ENCODE measurements around the gene BACH2.
"Not testable (repeated sequence)": the region's sequence is repeated elsewhere in the genome, so short reads cannot be mapped to it uniquely, and the experiment has no call there.

Gene BACH2

GRCh38 chr6:90301816-90302215 is 5.2 kb upstream of the BACH2 start:
- DNase-seq (ENCODE audit: low read depth), result no peak

- DNase-seq (ENCODE audit: low read depth), result no peak
Measured at GRCh38 chr6:90298459-90299053, 1.9 kb upstream of the BACH2 start.

DNA sequence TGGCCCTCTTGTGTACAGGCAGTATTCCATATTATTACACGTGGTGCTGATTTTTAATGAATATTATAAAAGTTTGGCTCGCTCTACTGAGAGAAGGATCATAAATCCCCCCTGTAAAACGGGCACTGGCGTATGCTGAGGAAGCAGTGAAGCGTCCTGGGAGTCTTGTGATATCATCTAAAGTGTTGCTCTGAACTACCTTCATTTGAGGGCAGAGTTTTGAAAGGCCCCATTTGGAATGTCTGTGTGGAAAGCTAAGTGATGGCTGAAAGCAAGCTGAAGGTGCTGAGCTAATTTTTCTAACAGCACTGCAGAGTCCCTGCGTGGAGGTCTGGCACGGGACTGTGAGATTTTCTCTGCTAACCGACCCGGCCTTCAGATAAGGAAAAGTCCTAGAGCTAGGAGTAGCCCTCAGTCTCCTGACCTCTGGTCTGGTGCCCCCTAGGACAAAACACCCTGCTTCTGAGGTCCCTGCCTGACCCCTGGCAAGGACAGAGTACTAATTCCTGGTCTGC is 1.3 kb upstream of the BACH2 start:
- no peak for DNase-seq (ENCODE audit: low read depth)

GRCh38 chr6:90297115-90297866 is 648 bp upstream of the BACH2 start:
- no peak for DNase-seq (ENCODE audit: low read depth)

- DNase-seq (ENCODE audit: low read depth), result no peak
Measured at GRCh38 chr6:90295854-90296340, 746 bp downstream of the BACH2 start.

GRCh38 chr6:90294989-90295853 is 1.4 kb downstream of the BACH2 start:
- no peak for DNase-seq (ENCODE audit: low read depth)

GRCh38 chr6:90294614-90294988 is 2.0 kb downstream of the BACH2 start:
- DNase-seq (ENCODE audit: low read depth), result no peak

GRCh38 chr6:90294008-90294511 is 2.6 kb downstream of the BACH2 start:
- no peak for DNase-seq (ENCODE audit: low read depth)

DNA sequence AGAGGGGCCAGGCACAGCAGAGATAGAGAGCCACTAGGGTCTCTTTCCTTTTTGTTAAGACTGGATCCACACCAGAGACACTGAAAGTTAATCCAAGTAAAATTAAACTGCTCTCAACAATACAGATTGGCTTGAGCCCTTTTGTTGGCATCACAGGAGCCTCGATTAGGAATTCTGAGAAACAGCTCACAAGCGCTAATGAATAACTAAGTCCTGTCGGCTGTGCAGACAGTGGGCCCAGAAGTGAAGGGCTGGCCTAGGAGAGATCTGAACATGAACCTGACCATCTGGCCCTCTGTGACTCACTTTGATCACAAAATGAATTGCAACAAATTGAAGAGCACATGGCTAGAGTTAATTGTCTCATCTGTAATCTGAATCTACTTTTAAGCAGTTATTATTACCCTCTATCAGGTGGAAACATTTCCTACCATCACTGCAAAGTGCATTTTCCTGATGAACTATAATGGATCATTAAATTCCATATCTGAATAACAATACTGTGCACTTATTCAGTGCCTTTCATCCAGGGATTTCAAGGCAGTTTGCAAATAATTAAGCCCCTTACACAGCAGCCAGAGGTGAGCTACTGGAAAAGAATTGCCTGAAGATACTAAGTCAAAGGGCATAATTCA is 3.2 kb downstream of the BACH2 start:
- no peak for DNase-seq (ENCODE audit: low read depth)

DNA sequence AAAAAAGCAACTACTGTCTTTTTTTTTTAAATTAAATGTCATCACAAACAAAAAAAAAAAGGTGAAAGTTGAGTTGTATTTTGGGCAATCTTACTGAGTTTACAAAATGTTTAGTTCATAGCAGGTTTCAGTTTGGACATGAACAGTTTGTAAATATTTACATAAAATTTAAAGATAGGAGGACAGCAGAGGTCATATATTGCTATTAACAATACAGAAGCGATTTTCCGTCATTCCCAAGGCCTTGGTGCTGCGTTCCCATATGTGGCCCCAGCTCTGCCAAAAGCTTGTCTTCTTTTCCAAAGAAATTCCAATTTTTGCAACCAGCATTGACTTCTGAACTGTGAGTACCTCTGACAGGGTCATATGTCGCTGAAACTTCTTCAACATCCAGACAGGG is 5.1 kb downstream of the BACH2 start:
- no peak for DNase-seq (ENCODE audit: low read depth)

DNA sequence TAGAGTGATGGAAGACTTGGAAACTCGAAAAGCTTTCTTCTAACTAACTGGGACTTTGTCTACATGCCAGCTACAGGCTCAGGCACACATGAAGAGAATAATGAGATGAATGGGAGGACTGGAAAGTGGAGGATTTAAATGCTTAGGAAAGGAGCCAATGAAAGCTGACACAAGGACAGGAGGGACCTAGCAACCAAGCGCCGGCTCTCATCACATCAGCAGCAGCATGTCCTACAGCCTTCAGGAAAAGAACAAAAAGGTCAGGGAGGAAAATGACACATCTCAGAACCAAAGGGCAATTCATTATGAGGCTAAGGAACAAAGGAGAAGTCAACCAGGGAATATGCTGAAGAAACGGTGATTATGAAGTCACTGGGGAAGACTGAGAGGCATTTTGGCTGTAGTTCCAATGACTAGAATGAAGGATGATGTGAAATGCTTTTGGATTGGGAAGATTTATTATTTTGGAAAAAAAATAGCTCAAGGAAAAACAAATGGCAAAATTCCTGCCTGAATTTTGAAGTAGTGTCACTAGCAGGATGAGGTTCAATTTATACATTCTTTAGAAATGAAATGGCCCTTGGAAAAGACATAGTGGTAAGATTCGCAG is 5.7 kb downstream of the BACH2 start:
- no peak for DNase-seq (ENCODE audit: low read depth)

DNA sequence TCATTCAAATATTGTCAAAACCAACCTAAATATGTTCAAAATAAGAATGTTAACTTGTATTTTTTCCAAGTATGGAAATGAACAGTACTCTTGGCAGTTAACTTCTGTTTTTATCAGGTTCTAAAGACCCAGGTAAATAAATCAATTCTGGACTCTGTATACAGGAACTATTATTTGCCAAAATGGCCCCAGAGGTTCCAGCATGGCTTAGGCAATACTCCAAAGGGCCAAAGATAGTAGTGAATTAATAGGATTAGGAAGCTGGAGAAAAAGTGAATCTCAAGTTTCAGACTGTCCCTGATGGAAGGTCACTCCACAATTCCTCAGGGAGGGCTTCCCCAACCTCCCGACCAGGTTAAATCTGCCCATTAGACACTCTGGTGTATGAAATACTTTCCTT is 6.7 kb downstream of the BACH2 start:
- DNase-seq (ENCODE audit: low read depth), result no peak

- DNase-seq (ENCODE audit: low read depth), result no peak
Measured at GRCh38 chr6:90288404-90288803, 8.2 kb downstream of the BACH2 start.

GRCh38 chr6:90286884-90287488 is 9.7 kb downstream of the BACH2 start:
- DNase-seq (ENCODE audit: low read depth), result no peak

- no peak for DNase-seq (ENCODE audit: low read depth)
Measured at GRCh38 chr6:90285611-90286381, 10.8 kb downstream of the BACH2 start.

DNA sequence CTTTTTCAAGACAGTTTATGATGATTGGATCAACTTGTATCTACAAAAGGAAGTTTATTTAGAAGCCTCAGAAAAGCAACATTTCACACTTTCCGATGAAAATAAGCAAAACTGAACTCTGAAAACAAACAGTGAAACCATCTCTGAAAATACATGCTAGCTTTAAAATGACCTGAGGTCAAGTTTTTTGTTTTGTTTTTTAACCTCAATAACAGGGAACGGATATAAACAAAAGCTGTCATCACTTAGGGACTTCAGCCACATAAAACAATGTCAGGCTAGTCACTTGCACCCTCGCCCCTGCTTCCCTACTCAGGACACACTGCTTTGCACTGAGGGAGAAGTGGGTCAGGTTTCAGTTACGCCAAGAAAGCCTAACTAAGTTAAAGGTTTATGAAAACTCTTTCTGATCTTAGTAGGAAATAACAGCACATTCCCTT is 11.6 kb downstream of the BACH2 start:
- DNase-seq (ENCODE audit: low read depth), result no peak

DNA sequence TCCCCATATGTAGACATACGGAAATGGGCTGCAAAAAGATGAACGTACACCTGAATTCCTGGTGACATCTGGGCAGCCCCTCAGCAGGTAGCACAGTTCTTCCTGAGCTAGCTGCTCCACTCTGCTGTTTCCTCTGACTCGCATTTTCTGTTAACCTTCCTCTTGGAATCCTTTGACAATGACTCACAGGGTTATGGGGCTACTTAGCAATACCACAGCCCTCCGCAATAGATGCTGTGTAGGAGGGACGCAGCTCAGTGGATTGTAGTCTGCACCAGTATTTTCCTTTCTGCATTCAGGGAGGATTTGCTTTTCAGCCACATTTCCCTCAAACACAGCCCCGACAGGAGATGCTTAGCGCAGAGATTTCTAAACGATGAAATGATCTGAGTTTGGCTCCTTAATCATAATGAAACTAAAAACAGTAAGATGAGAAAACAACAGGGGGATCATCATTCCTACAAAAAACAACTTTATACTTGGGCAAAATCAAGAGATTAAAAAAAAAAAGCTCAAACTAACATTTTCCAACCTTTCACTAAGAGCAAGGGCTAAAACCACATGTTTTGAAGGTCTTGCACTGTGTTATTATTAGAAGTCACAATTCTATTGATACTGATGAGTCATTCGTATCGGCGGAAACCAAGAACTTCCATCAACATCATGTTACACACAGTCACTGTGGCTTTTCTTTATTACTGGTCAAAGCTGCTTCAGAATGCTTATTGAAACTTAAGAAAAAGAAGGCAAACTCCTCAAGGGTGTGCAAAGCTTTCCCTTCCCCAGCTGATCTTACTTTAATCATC is 12.2 kb downstream of the BACH2 start:
- no peak for DNase-seq (ENCODE audit: low read depth)

- not testable (repeated sequence) for DNase-seq (ENCODE audit: low read depth)
Measured at GRCh38 chr6:90282265-90282664, 14.4 kb downstream of the BACH2 start.

- no peak for DNase-seq (ENCODE audit: low read depth)
Measured at GRCh38 chr6:90278129-90278528, 18.5 kb downstream of the BACH2 start.

Measured in HS-27A (cell line).